ENCODE results near the gene RMND5B.
A peak's percentile ranks its signal among the peaks of the same experiment; 100 is the strongest.

RMND5B gene

DNA sequence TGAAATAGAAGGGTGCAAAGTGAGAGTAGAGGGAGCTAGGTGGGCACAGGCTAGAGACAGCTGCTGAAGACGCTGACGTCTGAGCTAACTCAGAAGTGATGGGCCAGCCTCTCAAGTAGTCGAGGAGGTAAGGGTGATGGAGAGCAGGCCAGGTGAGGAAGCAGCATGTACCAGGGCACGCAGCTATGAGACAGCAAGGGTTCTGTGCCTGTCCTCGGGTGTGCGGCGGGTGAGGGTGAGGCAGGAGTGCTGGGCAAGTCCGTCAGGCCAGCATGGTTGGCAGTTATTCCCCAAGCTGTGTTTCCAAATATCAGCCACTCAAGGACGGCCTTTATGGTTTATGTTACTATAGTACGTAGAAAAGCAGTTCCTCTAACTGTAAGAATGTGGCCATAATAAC, 6.2 kb downstream of the RMND5B start:
- Mint-ChIP-seq H3K9me3 (no peaks in the 10 kb centered on the region), H3K27ac (peak overlapping the region; percentile 18), H3K36me3 (ENCODE audit: low read depth) (peaks cover 84% of the 10 kb centered on the region), H3K4me3 (no peak overlapping the region), H3K27me3 (no peaks in the 10 kb centered on the region), H3K4me1 (ENCODE audit: low read depth) (peaks cover 23% of the 10 kb centered on the region)
- no peak for DNase-seq

DNA sequence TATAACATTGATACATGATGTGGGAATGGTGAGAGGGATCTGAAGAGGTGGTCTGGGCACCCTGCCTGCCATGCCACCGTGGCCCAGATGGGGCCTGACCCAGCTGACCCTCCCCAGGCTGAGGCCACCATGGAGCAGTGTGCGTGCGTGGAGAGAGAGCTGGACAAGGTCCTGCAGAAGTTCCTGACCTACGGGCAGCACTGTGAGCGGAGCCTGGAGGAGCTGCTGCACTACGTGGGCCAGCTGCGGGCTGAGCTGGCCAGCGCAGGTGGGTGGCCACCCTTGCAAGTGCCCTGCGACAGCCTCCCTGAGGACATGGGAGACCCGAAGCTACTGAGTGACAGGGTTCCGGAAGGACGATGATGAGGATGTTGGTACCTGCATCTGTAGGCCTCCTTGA, 7.2 kb downstream of the RMND5B start:
- H3K4me3 Mint-ChIP-seq, result no peak overlapping the region
- no peaks in the 10 kb centered on the region for H3K27me3 Mint-ChIP-seq
- DNase-seq, result no peak
- H3K27ac Mint-ChIP-seq, result peak overlapping the region; percentile 14
- H3K4me1 Mint-ChIP-seq (ENCODE audit: low read depth), result peaks cover 20% of the 10 kb centered on the region
- no peaks in the 10 kb centered on the region for H3K9me3 Mint-ChIP-seq
- H3K36me3 Mint-ChIP-seq (ENCODE audit: low read depth), result peaks cover 91% of the 10 kb centered on the region

DNA sequence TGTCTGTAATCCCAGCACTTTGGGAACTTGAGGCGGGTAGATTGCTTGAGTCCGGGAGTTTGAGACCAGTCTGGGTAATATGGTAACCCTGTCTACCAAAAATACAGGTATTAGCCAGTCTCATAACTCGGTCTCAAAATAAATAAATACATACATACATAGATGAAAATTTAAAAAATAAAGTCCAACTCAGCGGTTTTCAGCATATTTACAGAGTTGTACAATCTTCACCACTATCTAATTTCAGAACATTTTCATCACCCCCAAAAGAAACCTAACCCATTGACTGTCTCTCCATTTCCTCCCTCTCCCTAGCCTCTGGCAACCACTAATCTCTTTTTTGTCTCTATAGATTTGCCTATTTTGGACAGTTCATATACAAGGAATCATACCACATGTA, 10.7 kb downstream of the RMND5B start:
- DNase-seq, result no peak
- peaks cover 91% of the 10 kb centered on the region for H3K36me3 Mint-ChIP-seq (ENCODE audit: low read depth)
- no peaks in the 10 kb centered on the region for H3K9me3 Mint-ChIP-seq
- peak overlapping the region; percentile 9 for H3K27ac Mint-ChIP-seq
- no peaks in the 10 kb centered on the region for H3K27me3 Mint-ChIP-seq
- H3K4me3 Mint-ChIP-seq, result no peak overlapping the region
- H3K4me1 Mint-ChIP-seq (ENCODE audit: low read depth), result peaks cover 12% of the 10 kb centered on the region

DNA sequence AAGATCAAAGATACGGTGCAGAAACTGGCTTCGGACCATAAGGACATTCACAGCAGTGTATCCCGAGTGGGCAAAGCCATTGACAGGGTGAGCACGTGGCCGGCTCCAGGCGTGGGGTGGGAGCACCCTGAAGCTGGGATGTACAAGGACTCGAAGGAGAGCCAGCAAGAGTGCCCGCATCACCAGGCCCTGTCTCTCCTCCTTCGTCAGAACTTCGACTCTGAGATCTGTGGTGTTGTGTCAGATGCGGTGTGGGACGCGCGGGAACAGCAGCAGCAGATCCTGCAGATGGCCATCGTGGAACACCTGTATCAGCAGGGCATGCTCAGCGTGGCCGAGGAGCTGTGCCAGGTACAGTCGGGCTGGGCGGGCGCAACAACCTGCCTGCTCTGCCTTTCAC, 11.8 kb downstream of the RMND5B start:
- H3K36me3 Mint-ChIP-seq (ENCODE audit: low read depth), result peaks cover 91% of the 10 kb centered on the region
- H3K27ac Mint-ChIP-seq, result peak overlapping the region; percentile 37

DNA sequence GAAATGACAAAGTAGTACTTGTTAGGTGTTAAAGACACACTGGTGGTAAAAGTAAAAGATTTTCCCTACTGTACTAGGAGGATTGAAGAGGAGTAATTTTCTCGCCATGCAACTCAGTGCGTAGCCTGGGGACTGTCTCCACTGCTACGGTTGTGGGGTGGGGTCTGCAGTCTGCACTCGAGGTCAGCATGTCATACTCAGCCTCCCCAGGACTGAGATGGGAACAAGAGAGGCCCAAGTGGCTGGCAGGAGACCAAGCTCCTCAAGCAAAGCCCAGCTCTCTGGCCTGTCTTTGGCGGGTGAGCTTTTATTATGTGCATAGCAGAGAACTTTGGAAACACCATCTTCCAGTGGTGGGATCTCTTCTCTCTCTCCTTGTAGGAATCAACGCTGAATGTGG, 12.4 kb downstream of the RMND5B start:
- H3K36me3 Mint-ChIP-seq (ENCODE audit: low read depth), result peaks cover 91% of the 10 kb centered on the region

More for the DNA sequence above, 11.8 kb downstream of the RMND5B start:
- Mint-ChIP-seq H3K27me3 (no peaks in the 10 kb centered on the region), H3K4me1 (ENCODE audit: low read depth) (peaks cover 21% of the 10 kb centered on the region), H3K4me3 (no peak overlapping the region), H3K9me3 (no peaks in the 10 kb centered on the region)
- DNase-seq, result no peak

DNA sequence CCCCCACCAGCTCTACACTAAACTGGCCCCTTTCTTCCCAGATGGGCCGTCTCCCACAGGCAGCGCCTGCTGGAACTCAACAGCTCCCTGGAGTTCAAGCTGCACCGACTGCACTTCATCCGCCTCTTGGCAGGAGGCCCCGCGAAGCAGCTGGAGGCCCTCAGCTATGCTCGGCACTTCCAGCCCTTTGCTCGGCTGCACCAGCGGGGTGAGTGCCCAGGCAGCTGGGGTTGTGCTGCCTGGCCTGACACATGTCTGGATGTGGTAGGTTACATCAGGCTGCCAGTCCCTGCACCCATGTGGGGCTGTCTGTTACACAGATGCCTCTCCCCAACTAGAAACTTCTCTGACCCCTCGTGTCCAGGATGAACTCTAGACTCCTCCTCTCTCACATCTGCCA, 13.1 kb downstream of the RMND5B start:
- peaks cover 92% of the 10 kb centered on the region for H3K36me3 Mint-ChIP-seq (ENCODE audit: low read depth)
- no peak overlapping the region for H3K4me3 Mint-ChIP-seq
- no peaks in the 10 kb centered on the region for H3K27me3 Mint-ChIP-seq
- peaks cover 28% of the 10 kb centered on the region for H3K4me1 Mint-ChIP-seq (ENCODE audit: low read depth)
- peak overlapping the region; percentile 60 for H3K27ac Mint-ChIP-seq
- H3K9me3 Mint-ChIP-seq, result no peaks in the 10 kb centered on the region
- DNase-seq, result no peak

More for the DNA sequence above, 12.4 kb downstream of the RMND5B start:
- Mint-ChIP-seq H3K27ac (no peak overlapping the region), H3K9me3 (no peaks in the 10 kb centered on the region), H3K4me3 (no peak overlapping the region), H3K4me1 (ENCODE audit: low read depth) (peaks cover 23% of the 10 kb centered on the region), H3K27me3 (no peaks in the 10 kb centered on the region)
- no peak for DNase-seq

DNA sequence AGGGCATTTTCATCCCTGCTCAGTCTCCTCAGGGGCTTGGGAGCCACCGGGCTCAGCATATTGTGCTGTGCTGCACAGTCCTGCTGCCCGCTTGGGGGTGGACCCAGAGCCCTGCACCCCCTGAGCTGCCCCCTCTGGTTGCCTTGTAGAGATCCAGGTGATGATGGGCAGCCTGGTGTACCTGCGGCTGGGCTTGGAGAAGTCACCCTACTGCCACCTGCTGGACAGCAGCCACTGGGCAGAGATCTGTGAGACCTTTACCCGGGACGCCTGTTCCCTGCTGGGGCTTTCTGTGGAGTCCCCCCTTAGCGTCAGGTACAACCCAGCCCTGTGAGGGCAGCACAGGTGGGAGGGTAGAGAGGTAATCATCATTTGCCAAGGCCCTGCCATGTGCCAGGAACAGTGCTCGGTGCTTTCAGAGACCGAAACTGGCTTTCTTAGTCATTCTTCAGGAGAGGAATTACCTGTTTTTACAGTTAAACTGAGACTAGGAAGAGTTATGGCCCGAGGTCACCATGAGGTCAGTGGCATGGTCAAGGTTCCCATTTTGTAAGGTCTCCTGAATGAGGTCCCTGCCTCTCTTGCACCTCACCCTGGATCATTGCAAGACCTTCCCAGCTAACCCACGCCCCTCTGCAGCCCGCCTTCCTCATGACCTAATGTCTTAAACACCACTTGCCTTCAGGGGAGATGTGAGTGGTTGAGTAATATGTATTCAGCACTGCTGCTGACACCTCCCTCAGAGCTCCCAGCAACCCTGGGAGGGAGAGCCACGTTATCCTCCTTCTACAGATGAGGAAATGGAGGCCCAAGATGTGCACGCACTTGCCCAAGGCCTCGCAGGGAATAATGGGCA, 15.4 kb downstream of the RMND5B start:
- H3K9me3 Mint-ChIP-seq, result no peaks in the 10 kb centered on the region
- peaks cover 95% of the 10 kb centered on the region for H3K36me3 Mint-ChIP-seq (ENCODE audit: low read depth)
- no peak overlapping the region for H3K4me3 Mint-ChIP-seq
- DNase-seq, result peak; percentile 79
- peaks cover 49% of the 10 kb centered on the region for H3K4me1 Mint-ChIP-seq (ENCODE audit: low read depth)
- no peaks in the 10 kb centered on the region for H3K27me3 Mint-ChIP-seq
- H3K27ac Mint-ChIP-seq, result peak overlapping the region; percentile 75

DNA sequence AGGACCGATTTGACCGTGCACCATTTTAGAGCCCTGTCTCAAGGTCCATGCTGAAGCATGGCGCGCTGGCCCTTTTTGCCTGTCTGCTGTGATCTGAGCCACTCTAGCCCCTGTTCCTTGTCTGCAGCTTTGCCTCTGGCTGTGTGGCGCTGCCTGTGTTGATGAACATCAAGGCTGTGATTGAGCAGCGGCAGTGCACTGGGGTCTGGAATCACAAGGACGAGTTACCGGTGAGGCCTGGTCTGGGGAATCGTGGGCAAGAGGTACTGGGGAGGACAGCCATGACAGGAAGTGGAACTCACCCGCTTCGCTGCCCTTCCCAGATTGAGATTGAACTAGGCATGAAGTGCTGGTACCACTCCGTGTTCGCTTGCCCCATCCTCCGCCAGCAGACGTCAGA, 16.6 kb downstream of the RMND5B start:
- Mint-ChIP-seq H3K36me3 (ENCODE audit: low read depth) (peaks cover 95% of the 10 kb centered on the region), H3K4me3 (no peak overlapping the region), H3K27ac (peak overlapping the region; percentile 75), H3K27me3 (no peaks in the 10 kb centered on the region), H3K9me3 (no peaks in the 10 kb centered on the region), H3K4me1 (ENCODE audit: low read depth) (peaks cover 60% of the 10 kb centered on the region)
- DNase-seq, result no peak

DNA sequence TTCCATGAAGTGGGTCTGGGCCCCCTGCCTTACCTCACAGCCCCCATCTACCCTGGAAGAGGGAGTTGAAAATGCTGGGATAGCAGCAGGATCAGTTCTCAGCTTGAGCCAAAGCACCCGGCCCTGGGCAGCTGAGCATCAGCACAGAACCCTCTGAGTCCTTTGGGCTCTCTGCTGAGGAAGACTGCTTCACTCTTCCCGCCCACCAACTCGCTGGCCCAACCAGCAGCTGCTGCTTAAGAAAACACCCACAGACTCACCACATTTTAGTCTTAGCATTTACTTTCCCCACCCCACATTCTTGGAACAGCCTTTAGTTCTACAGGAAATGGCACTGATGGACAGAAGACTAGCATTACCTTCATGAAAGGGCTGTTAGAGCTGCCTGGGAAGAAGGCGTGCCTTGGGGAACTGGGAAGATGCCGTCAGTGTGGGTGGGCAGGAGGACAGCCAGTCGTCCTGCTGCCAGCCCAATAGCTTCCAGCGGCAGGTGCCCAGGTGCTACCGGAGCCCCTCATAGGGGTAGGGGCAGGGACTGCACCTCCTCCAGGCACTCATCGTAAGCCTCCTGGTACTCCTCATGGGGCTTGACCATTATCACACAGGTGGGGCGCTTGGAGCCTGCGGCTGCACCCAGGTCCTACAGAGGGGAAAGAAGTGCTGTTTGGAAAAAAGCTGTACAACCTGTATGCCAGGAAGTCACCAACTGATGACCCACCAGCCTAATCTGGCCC, 18.6 kb downstream of the RMND5B start:
- Mint-ChIP-seq H3K4me1 (ENCODE audit: low read depth) (peaks cover 68% of the 10 kb centered on the region), H3K27ac (peak overlapping the region; percentile 95), H3K36me3 (ENCODE audit: low read depth) (peaks cover 89% of the 10 kb centered on the region), H3K27me3 (no peaks in the 10 kb centered on the region), H3K4me3 (peak overlapping the region; percentile 45), H3K9me3 (no peaks in the 10 kb centered on the region)
- DNase-seq, result no peak

DNA sequence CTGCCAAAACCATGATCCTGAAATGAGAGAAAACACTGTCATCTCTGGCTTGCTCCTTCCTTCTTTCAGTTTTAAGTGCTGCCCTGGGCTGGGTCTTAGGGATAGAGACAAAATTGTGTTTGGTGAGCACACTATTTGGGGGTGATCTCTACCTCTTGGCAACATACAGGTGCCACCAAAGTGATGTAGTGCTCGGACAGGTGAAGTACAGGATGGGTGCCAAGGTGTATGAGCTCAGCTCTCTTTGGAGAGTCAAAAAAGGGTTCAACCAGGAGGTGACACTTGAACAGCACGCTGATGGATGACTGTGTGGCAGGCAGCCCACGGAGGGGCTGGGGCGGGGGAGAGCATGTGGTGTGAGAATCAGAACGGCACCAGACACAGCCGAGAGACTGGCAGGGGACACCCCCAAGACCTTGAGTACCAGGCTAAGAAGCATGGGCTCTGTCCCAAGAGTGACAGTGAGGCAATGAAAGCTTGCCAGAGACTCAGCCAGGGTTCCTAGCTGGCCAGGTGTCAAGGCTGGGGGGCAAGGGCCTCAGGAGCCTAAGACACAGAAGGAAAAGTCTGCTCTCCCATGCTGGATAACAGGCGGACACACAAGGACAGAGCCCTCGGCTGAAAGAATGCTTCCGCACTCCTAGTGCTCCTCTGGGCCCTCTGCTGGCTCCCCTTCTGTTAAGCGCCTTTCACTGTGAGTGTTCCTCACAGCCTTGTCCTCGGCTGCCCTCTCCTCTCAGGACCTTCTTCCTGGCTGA, 20.3 kb downstream of the RMND5B start:
- no peak for DNase-seq
- Mint-ChIP-seq H3K4me1 (ENCODE audit: low read depth) (peaks cover 69% of the 10 kb centered on the region), H3K9me3 (no peaks in the 10 kb centered on the region), H3K27me3 (no peaks in the 10 kb centered on the region), H3K36me3 (ENCODE audit: low read depth) (peaks cover 76% of the 10 kb centered on the region), H3K4me3 (peak overlapping the region; percentile 97), H3K27ac (peak overlapping the region; percentile 95)

DNA sequence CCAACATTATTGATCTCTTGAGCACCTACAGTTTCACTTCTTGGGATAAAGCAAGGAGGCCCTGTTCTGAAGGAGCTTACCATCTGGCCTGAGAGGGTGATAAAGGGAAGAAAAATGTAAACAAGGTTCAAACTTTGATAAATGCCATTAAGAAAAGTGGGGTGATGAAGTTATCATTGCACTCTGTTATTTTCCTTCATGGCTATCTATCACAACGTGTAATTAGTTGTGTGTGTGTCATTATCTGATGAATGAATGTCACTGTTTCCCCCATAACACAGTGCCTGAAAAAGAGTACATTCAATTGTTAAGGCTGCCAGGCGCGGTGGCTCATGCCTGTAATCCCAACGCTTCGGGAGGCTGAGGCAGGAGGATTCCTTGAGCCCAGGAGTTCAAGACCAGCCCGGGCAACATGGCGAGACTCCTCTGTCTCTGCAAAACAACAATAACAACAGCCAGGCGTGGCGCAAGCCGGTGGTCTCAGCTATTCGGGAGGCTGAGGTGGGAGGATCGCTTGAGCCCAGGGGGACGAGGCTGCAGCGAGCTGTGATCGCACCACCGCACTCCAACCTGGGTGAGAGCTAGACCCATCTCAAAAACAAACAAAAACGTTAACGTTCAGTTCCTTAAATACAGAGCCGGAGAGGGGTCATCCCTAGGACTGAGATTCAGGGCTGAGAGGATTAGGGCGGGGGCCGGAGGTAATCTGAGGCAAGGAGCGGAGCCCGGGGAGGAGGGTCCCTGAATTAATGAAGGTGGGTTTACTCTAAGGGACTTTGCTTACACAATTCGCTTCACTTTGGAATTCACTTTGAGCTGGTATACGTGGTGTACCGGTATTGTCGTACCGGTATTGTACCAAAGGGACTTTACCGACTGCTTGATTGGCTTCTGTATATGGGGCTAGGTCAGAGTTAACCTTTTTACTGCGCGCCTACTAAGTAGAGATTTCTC, 22.0 kb downstream of the RMND5B start:
- H3K9me3 Mint-ChIP-seq, result no peaks in the 10 kb centered on the region
- peak overlapping the region; percentile 97 for H3K4me3 Mint-ChIP-seq
- DNase-seq, result no peak
- H3K27ac Mint-ChIP-seq, result peak overlapping the region; percentile 95
- H3K36me3 Mint-ChIP-seq (ENCODE audit: low read depth), result peaks cover 60% of the 10 kb centered on the region
- H3K27me3 Mint-ChIP-seq, result no peaks in the 10 kb centered on the region
- H3K4me1 Mint-ChIP-seq (ENCODE audit: low read depth), result peaks cover 56% of the 10 kb centered on the region

DNA sequence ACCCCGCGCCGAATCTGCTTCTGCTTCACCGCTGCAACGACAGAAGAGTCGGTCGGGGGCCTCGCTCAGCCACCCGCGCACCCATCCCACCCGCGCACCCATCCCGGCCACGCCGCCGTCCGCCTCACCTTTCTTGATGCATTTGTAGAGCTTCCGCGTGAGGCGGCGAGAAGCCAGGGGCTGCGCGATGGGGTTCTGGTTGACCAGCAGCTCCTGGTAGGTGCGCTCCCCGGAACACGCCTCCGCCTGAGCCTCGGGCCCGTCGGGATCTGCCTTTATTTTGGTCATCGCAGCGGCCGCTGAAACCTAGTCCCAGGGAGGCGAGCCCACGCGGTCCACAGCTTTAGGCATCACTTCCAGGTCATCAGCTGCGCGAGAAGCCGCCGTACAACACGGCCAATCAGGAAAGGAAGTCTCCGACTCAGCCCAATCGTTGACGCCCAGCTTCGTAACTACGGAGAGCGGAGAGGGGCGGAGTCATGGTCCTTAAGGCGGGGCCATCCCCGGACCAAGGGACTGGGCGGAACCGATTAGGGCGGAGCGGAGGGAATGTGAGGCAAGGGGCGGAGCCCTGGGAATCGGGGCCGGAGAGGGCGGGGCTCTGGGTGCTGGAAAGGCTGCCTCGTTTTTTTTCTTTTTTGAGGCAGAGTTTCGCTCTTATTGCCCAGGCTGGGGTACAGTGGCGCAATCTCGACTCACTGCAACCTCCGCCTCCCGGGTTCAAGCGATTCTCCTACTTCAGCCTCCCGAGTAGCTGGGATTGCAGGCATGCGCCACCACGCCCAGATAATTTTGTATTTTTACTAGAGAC, 22.9 kb downstream of the RMND5B start, which contains the start of gene NHP2:
Gene NHP2 (minus strand): TSS at position 356 of the 811 bp plus-strand sequence. CDS start 68 bp downstream, at position 288.
- H3K27ac Mint-ChIP-seq, result peak within 1 kb of the TSS; percentile 95
- H3K4me1 Mint-ChIP-seq (ENCODE audit: low read depth), result peaks cover 51% of the 10 kb centered on the region
- peak within 1 kb of the TSS; percentile 97 for H3K4me3 Mint-ChIP-seq
- H3K27me3 Mint-ChIP-seq, result no peaks in the 10 kb centered on the region
- DNase-seq, result peak; percentile 99
- peaks cover 50% of the 10 kb centered on the region for H3K36me3 Mint-ChIP-seq (ENCODE audit: low read depth)
- no peaks in the 10 kb centered on the region for H3K9me3 Mint-ChIP-seq

DNA sequence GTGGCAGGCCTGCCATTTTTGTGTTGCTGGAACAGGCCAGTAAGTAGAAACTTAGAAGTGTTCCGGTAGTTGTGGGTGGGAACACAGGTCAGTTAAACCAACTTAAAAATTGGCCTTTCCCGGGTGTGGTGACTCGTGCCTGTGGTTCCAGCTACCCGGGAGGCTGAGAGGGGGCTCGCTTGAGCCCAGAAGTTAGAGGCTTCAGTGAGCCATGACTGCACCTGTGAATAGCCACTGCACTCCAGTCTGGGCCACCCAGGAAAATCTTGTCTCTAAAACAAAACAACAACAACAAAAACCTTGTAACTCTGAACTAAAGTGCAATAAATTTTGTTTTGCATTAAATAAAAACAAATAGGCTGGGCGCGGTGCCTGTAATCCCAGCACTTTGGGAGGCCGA, 24.3 kb downstream of the RMND5B start:
- no peak for DNase-seq
- peaks cover 37% of the 10 kb centered on the region for H3K36me3 Mint-ChIP-seq (ENCODE audit: low read depth)
- no peak overlapping the region for H3K27ac Mint-ChIP-seq
- H3K4me1 Mint-ChIP-seq (ENCODE audit: low read depth), result peaks cover 38% of the 10 kb centered on the region
- no peaks in the 10 kb centered on the region for H3K27me3 Mint-ChIP-seq
- no peak overlapping the region for H3K4me3 Mint-ChIP-seq
- H3K9me3 Mint-ChIP-seq, result no peaks in the 10 kb centered on the region
